C4-2B (cell line): Measurements from ENCODE around the gene ZDHHC24.

ENCODE experiments used
- H3K27ac ChIP-seq: fragments of 450-650 bp; 2 replicates; pipeline ENCODE4 v1.5.1; 2017
- ZFX ChIP-seq: fragments of 450-650 bp; IDR thresholded peaks from 2 replicates; pipeline ENCODE4 v1.6.1; 2017
- TF ChIP-seq, protein P1 (sequence below): fragments of 450-650 bp; conservative IDR thresholded peaks from 2 replicates; pipeline ENCODE4 v1.5.1; 2017; ENCODE audit warnings: mild to moderate bottlenecking

ZDHHC24 gene

GRCh38 chr11:66563832-66564231, 18.0 kb upstream of the ZDHHC24 start:
- no peak for TF ChIP-seq ZFX
- TF ChIP-seq, protein P1, sequence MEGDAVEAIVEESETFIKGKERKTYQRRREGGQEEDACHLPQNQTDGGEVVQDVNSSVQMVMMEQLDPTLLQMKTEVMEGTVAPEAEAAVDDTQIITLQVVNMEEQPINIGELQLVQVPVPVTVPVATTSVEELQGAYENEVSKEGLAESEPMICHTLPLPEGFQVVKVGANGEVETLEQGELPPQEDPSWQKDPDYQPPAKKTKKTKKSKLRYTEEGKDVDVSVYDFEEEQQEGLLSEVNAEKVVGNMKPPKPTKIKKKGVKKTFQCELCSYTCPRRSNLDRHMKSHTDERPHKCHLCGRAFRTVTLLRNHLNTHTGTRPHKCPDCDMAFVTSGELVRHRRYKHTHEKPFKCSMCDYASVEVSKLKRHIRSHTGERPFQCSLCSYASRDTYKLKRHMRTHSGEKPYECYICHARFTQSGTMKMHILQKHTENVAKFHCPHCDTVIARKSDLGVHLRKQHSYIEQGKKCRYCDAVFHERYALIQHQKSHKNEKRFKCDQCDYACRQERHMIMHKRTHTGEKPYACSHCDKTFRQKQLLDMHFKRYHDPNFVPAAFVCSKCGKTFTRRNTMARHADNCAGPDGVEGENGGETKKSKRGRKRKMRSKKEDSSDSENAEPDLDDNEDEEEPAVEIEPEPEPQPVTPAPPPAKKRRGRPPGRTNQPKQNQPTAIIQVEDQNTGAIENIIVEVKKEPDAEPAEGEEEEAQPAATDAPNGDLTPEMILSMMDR: no peak
- no peak overlapping the region for H3K27ac ChIP-seq

DNA sequence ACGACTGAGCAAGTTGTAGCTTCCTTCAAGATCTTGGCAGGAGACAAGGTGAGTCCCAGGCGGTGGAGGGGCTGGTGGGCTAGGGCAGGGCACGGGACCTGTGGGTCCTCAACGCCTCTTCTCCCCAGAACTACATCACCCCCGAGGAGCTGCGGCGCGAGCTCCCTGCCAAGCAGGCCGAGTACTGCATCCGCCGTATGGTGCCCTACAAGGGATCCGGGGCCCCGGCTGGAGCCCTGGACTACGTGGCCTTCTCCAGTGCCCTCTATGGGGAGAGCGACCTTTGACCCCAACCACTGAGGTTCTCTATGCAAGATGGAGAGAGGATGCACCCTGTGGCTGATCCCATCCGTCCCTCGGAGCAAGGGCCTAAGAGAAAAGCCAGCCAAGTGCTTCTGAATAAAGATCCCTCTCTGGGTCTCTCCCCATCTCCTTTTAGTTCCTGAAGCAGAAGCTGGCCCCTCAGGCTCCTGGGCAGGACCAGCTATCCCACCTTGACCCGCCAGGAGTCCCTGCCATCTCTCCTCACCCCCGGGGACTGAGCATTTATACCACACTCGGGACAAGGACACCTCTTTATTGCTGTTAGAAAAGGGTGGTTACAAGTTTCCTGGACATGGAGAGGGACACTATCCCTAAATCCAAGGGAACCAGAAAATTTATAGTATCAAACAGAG, 17.2 kb upstream of the ZDHHC24 start:
- TF ChIP-seq, protein P1: no peak
- TF ChIP-seq ZFX: no peak
- H3K27ac ChIP-seq: no peak overlapping the region

DNA sequence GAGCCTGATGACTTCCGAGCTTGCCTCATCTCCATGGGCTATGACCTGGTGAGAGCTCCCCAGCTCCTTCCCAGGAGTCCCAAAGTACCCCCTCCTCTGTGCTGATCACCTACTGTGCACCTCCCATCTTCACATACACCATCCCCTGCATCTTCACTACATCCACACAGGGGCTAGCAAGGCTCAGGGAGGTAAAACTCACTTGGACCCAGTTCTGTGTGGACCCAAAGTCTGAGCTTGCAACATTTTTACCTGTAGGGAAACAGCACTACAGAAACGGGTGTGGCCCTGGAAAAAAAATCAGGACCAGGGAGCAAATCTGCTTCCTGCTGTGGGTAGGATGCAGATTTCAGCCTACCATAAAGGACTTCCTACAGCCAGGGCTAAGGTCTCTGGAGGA, 16.4 kb upstream of the ZDHHC24 start:
- TF ChIP-seq, protein P1: no peak
- no peak for TF ChIP-seq ZFX
- no peak overlapping the region for H3K27ac ChIP-seq

DNA sequence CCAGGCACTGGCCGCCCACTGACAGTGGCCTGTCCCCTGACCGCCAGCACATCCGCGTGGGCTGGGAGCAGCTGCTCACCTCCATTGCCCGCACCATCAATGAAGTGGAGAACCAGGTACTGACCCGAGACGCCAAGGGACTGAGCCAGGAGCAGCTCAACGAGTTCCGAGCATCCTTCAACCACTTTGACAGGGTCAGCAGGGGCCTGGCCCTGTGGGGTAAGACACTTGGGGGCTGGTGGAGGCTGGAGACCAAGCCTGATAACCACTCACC, 16.1 kb upstream of the ZDHHC24 start:
- H3K27ac ChIP-seq: no peak overlapping the region
- TF ChIP-seq ZFX: no peak

DNA sequence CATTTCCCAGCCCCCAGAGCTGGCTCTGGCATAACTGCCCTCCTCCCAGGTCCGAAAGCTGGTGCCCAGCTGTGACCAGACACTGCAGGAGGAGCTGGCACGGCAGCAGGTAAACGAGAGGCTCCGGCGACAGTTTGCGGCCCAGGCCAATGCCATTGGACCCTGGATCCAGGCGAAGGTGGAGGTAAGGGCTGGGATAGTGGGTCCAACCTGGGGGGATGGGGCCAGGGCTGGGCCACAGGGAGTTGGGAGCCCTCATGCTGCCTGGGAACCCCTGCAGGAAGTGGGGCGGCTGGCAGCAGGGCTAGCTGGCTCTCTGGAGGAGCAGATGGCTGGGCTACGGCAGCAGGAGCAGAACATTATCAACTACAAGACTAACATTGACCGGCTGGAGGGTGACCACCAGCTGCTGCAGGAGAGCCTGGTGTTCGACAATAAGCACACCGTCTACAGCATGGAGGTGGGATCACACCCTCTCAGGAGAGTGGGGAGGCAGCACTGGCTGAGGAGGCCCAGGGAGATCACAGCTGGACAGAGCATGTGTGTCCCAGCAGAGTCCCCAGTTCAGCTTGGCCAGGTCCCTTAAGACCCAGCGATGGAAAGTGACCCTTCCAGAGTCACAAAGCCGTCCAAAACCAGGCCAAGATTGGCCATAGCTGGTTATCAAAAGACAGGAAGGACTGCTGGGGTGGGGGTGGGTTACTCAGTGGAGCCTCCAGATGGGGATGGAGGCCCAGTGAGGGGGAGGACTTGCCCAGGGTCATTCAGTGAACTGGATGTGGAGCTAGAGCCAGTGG, 15.5 kb upstream of the ZDHHC24 start:
- TF ChIP-seq, protein P1: no peak
- no peak for TF ChIP-seq ZFX
- H3K27ac ChIP-seq: no peak overlapping the region

- TF ChIP-seq, protein P1: no peak
- TF ChIP-seq ZFX: no peak
- no peak overlapping the region for H3K27ac ChIP-seq
These were observed 14.2 kb upstream of the ZDHHC24 start for GRCh38 chr11:66559866-66560676.

DNA sequence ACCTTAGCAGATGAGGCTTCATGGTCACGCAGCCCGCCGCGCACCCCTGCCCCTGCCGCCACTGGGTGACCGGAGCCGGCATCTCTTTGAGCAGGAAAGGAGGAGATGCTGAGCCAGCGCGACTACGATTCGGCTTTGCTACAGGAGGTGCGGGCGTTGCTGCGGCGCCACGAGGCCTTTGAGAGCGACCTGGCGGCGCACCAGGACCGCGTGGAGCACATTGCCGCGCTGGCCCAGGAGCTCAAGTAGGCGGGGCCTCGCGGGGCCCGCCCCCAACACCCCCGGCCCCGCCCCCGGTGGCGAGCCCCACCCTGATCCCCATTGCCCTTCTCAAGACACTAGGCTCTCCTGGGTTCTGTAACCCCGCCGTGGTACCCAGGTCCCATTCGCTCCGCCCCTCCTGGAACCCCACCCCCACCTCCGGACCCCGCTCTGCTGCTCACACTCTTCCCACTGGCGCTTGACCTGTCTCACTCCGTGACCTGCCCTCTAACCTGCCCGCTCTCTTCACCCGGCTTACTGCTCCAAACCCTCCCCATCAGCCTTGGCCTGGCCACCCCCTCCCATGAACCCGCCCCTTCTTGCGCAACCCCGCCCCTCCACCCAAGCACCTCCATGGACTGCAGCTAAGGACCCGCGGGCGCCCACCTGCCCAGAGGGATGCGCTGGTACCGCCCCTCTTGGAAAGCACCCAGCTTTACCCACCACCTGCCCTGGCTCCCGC, 13.5 kb upstream of the ZDHHC24 start:
- no peak overlapping the region for H3K27ac ChIP-seq
- TF ChIP-seq ZFX: no peak
- TF ChIP-seq, protein P1: no peak
